ENCODE results near the gene TSSK1B.

The TSSK1B gene

GRCh38 chr5:113437111-113437510, 2.3 kb upstream of the TSSK1B start:
- H3K27ac ChIP-seq (ENCODE audit: low read depth, low read length) = no peak overlapping the region
- no peak overlapping the region for H3K4me3 ChIP-seq (ENCODE audit: insufficient read depth, low read length, poor library complexity, severe bottlenecking)
- H3K4me2 ChIP-seq (ENCODE audit: low read depth, low read length, poor library complexity, severe bottlenecking) = no peak overlapping the region
- no peaks in the 10 kb centered on the region for H3K79me2 ChIP-seq (ENCODE audit: insufficient read depth, low read length)
- no peaks in the 10 kb centered on the region for H4K20me1 ChIP-seq (ENCODE audit: low read depth, low read length)
- H3K9me3 ChIP-seq (ENCODE audit: insufficient read depth, low read length) = no peaks in the 10 kb centered on the region
- no peaks in the 10 kb centered on the region for H3K27me3 ChIP-seq (ENCODE audit: low read length)
- no peaks in the 10 kb centered on the region for H3F3A ChIP-seq (ENCODE audit: insufficient read depth)
- no peak overlapping the region for H3K9ac ChIP-seq (ENCODE audit: low read length)
- no peak overlapping the region for H2AFZ ChIP-seq (ENCODE audit: low read depth, low read length, severe bottlenecking)
- H3K36me3 ChIP-seq (ENCODE audit: low read length) = no peaks in the 10 kb centered on the region
- no peaks in the 10 kb centered on the region for H3K9me2 ChIP-seq (replicated peaks; ENCODE audit: insufficient read depth, low read length)
- TF ChIP-seq CTCF (IDR thresholded peaks at IDR 0.05; ENCODE audit: insufficient read depth, low read length, poor library complexity, severe bottlenecking) (no peak), EZH2phosphoT487 (conservative IDR thresholded peaks at IDR 0.05; ENCODE audit: low read length) (no peak)

GRCh38 chr5:113435575-113435974, 786 bp upstream of the TSSK1B start:
- H3K9me3 ChIP-seq (ENCODE audit: insufficient read depth, low read length) = no peaks in the 10 kb centered on the region
- H2AFZ ChIP-seq (ENCODE audit: low read depth, low read length, severe bottlenecking) = no peak overlapping the region
- H3F3A ChIP-seq (ENCODE audit: insufficient read depth) = no peaks in the 10 kb centered on the region
- H3K79me2 ChIP-seq (ENCODE audit: insufficient read depth, low read length) = no peaks in the 10 kb centered on the region
- TF ChIP-seq EZH2phosphoT487 (conservative IDR thresholded peaks at IDR 0.05; ENCODE audit: low read length) = no peak
- no peak for TF ChIP-seq CTCF (IDR thresholded peaks at IDR 0.05; ENCODE audit: insufficient read depth, low read length, poor library complexity, severe bottlenecking)
- no peak overlapping the region for H3K9ac ChIP-seq (ENCODE audit: low read length)
- H3K27me3 ChIP-seq (ENCODE audit: low read length) = no peaks in the 10 kb centered on the region
- H3K9me2 ChIP-seq (replicated peaks; ENCODE audit: insufficient read depth, low read length) = no peaks in the 10 kb centered on the region
- no peak overlapping the region for H3K4me2 ChIP-seq (ENCODE audit: low read depth, low read length, poor library complexity, severe bottlenecking)
- H3K4me3 ChIP-seq (ENCODE audit: insufficient read depth, low read length, poor library complexity, severe bottlenecking) = no peak overlapping the region
- H3K36me3 ChIP-seq (ENCODE audit: low read length) = no peaks in the 10 kb centered on the region
- H4K20me1 ChIP-seq (ENCODE audit: low read depth, low read length) = no peaks in the 10 kb centered on the region
- H3K27ac ChIP-seq (ENCODE audit: low read depth, low read length) = no peak overlapping the region

GRCh38 chr5:113433862-113434612, 752 bp downstream of the TSSK1B start:
- H3K27me3 ChIP-seq (ENCODE audit: low read length) = no peaks in the 10 kb centered on the region
- H3K9ac ChIP-seq (ENCODE audit: low read length) = no peak overlapping the region
- H3K4me2 ChIP-seq (ENCODE audit: low read depth, low read length, poor library complexity, severe bottlenecking) = no peak overlapping the region
- H3F3A ChIP-seq (ENCODE audit: insufficient read depth) = no peaks in the 10 kb centered on the region
- H3K9me2 ChIP-seq (replicated peaks; ENCODE audit: insufficient read depth, low read length) = no peaks in the 10 kb centered on the region
- no peak for TF ChIP-seq EZH2phosphoT487 (conservative IDR thresholded peaks at IDR 0.05; ENCODE audit: low read length)
- no peaks in the 10 kb centered on the region for H3K36me3 ChIP-seq (ENCODE audit: low read length)
- no peaks in the 10 kb centered on the region for H4K20me1 ChIP-seq (ENCODE audit: low read depth, low read length)
- H3K27ac ChIP-seq (ENCODE audit: low read depth, low read length) = no peak overlapping the region
- H3K9me3 ChIP-seq (ENCODE audit: insufficient read depth, low read length) = no peaks in the 10 kb centered on the region
- H3K79me2 ChIP-seq (ENCODE audit: insufficient read depth, low read length) = no peaks in the 10 kb centered on the region
- H2AFZ ChIP-seq (ENCODE audit: low read depth, low read length, severe bottlenecking) = no peak overlapping the region
- no peak overlapping the region for H3K4me3 ChIP-seq (ENCODE audit: insufficient read depth, low read length, poor library complexity, severe bottlenecking)

GRCh38 chr5:113433071-113433470, 1.7 kb downstream of the TSSK1B start:
- Histone ChIP-seq H3K27me3 (ENCODE audit: low read length) (no peaks in the 10 kb centered on the region), H3K9me3 (ENCODE audit: insufficient read depth, low read length) (no peaks in the 10 kb centered on the region), H3K4me3 (ENCODE audit: insufficient read depth, low read length, poor library complexity, severe bottlenecking) (no peak overlapping the region), H3K79me2 (ENCODE audit: insufficient read depth, low read length) (no peaks in the 10 kb centered on the region), H3K27ac (ENCODE audit: low read depth, low read length) (no peak overlapping the region), H3F3A (ENCODE audit: insufficient read depth) (no peaks in the 10 kb centered on the region), H3K4me2 (ENCODE audit: low read depth, low read length, poor library complexity, severe bottlenecking) (no peak overlapping the region), H4K20me1 (ENCODE audit: low read depth, low read length) (no peaks in the 10 kb centered on the region), H3K9me2 (replicated peaks; ENCODE audit: insufficient read depth, low read length) (no peaks in the 10 kb centered on the region), H3K9ac (ENCODE audit: low read length) (no peak overlapping the region), H2AFZ (ENCODE audit: low read depth, low read length, severe bottlenecking) (no peak overlapping the region), H3K36me3 (ENCODE audit: low read length) (no peaks in the 10 kb centered on the region)
- TF ChIP-seq CTCF (IDR thresholded peaks at IDR 0.05; ENCODE audit: insufficient read depth, low read length, poor library complexity, severe bottlenecking) (no peak), EZH2phosphoT487 (conservative IDR thresholded peaks at IDR 0.05; ENCODE audit: low read length) (no peak)
